Left forelimb (tissue), 1 donor: ENCODE measurements around the gene PBX3.

Source experiments
- DNase-seq: peaks from one replicate; pipeline ENCODE4 v3.0.0-alpha.2; 2018; ENCODE audit warnings: low spot score

PBX3 gene

GRCh38 chr9:125974705-125975104, 227.5 kb downstream of the PBX3 start:
- DNase-seq = no peak

DNA sequence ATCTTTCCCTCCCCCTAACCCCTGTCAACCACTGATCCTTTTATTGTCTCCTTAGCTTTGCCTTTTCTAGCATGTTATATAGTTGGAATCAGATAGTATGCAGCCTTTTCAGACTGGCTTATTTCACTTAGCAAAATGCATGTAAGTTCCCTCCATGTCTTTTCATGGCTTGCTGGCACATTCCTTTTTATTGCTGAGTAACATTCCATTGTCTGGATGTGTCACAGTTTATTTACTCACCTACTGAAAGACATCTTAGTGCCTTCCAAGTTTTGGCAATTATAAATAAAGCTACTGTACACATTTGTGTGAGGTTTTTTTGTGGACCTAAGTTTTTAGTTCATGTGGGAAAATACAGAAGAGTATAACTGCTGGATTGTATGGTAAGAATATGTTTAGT, 230.1 kb downstream of the PBX3 start:
- no peak for DNase-seq

- DNase-seq = no peak
Measured at GRCh38 chr9:125979383-125979782, 232.2 kb downstream of the PBX3 start.

GRCh38 chr9:125982798-125983406, 235.7 kb downstream of the PBX3 start:
- peak; percentile 33 for DNase-seq

- no peak for DNase-seq
Measured at GRCh38 chr9:125983681-125984080, 236.5 kb downstream of the PBX3 start.

- peak; percentile 15 for DNase-seq
Measured at GRCh38 chr9:125984461-125984860, 237.3 kb downstream of the PBX3 start.

GRCh38 chr9:125985142-125985997, 238.2 kb downstream of the PBX3 start:
- peak; percentile 25 for DNase-seq

DNA sequence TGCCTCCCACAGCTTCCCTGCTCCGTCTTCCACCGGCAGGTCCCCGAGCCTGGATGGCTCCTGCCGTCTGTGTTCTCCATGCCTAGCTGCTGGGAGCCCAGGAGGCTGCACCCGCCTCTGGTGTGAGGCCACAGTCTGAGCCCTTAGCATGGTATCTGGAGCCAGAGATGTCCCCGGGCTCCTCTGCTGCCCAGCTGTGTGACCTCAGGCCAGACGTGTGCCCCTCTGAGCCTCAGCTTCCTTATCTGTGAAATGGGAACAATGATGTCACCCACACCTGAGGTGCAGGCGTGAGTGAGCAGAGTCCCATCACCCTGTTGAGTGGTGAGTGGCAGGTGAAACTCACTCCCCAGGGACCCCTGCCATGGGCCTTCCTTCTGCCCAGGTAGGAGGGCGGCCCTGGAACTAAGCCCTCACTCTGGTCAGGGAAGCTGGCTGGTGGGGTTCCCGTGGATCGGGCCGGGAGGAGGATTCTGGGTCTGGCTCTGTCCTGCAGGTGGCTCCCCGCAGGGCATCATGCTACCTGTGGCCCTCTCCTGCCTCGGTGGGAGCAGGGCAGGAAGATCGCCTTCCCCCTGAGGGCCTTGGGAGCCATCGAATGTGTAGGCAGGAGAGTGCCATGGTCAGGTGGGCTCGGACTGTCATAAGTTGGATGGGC, 239.0 kb downstream of the PBX3 start:
- peak; percentile 45 for DNase-seq

- DNase-seq = peak; percentile 15
Measured at GRCh38 chr9:125986966-125987365, 239.8 kb downstream of the PBX3 start.

DNA sequence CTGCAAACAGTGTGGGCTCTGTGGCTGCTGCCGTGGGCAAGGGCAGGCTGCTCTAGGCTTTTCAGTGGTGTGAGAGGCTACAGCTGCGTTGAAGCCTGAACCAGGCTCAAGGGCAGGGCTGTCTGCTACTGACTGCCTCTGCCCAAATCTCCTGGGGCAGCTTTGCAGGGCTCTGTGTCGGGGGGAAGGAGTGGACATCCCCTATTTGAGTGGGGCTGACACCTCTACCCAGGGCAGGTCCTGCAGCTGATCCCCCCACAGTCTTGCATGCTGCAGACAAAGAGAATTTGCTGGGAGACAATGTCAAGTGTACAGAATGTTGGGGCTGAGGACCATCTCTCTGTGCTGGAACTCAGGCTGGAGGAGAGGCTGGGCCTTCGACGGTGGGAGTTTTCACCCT, 240.2 kb downstream of the PBX3 start:
- DNase-seq = peak; percentile 46

- peak; percentile 63 for DNase-seq
Measured at GRCh38 chr9:125988479-125989050, 241.4 kb downstream of the PBX3 start.

GRCh38 chr9:125989090-125989501, 241.9 kb downstream of the PBX3 start:
- peak; percentile 59 for DNase-seq

GRCh38 chr9:125989524-125990180, 242.5 kb downstream of the PBX3 start:
- peak; percentile 59 for DNase-seq

DNA sequence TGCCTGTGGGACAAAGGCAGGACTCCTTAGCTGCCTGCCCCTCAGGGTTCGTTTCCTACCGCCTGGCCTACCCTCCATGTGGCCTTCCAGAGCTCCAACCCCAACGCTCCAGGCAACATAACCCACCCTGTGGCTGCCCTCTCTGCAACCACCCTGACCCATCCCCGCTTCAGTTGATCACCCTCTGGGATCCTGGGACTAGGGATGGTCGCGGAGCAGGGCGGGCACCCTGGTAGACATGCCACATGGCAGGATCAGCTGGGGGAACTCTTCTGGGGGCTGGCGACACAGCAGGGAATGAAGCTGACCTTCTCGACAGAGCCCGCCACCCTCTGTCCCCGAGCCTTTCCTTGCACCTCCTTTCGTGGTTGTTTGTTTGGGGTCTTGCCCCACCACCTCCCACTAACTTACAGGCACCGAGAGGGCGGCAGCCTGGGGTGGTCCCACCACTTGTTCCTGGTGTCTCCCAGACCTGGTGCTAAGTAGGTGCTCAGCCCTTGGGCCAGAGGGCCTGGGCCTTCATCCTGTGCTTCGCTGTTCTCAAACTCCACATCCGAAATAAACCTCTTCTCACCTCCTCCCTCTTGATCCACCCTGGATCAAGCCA, 243.1 kb downstream of the PBX3 start:
- peak; percentile 58 for DNase-seq

DNA sequence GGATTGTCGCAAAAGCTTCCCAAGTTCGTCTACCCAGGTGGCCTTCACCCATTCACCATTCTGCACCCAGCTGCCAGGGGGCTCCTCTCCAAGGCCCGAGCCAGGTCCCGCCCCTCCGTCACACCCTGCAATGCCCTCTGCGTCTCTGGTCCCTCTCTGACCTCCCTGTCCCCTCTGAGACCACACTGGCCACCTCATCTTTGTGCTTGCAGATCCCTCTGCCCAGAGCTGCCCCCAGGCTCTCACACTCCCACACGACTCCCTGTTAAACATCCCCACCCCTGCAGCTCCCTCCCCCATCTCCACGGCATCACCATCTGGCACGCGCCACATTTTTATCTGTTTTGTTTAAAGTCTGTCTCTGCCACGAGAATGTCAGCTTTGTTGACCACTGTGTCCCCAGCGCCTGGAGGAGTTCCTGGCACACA, 243.6 kb downstream of the PBX3 start:
- DNase-seq = peak; percentile 38

DNA sequence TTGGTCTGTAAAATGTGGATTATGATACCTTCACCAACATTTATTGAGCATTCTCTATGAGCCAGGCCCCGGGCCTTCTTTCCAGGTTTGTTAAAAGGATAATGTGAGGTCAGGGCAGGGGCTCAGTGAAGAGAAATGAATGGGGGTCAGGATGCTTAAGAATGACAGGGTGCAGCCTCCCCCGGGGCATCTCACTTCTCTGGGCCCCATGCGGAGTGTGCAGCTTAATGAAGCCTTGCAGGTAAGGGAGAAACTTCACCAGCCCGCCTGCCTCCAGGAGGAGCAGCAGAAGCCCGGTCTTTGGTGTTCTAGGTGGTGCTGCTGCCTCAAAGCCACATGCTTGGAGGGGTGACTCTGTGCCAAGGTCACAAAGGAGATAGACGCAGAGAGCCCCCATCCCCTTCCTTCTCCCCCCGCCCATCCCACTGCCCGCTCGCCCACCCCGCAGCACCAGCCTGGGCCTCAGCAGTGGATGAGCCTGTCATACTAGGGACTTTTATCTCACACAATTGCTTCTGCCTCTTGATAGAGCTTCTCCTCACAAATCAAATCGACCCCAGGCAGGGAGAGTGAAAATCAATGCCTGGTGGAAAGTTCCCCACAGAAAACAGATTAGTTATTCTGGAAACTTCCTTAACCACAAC, 244.8 kb downstream of the PBX3 start:
- peak; percentile 18 for DNase-seq

DNA sequence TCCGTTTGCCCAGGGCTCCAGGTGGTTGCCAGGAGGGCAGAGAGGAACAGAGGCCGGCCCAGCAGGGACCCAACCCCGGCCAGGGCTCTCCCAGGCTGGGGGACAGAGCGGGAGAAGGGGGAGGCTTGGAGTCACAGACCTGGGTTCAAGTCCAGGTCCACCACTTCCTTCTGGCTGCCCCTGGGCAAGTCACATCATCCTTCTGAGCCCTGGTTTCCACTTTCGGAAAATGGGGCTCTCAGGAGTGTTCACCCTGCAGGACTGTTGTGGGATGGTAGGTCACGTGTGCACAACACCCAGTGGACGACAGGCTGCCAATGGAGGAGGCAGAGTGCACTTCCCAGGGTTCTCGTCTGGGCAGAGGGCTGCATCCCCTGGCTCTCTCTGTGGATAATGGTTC, 245.4 kb downstream of the PBX3 start:
- no peak for DNase-seq

DNA sequence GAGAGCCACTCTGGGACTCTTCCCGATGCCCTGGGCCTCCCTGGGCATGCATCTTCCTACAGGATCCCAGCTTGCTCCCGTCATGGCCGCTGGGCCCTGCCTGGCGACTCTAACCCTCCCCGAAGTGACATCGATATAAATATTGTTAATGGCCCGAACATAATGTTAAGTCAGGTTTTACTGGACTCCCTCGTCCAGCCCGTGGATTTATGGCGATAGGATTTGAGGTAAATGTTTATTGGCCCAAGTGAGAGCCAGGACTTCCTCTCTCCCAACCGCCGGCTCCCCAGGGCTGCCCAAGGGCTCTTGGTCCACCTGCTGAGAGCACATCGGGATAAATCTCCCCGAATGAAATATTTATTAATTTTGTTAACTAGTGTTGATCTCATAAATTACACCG, 246.3 kb downstream of the PBX3 start:
- no peak for DNase-seq

DNA sequence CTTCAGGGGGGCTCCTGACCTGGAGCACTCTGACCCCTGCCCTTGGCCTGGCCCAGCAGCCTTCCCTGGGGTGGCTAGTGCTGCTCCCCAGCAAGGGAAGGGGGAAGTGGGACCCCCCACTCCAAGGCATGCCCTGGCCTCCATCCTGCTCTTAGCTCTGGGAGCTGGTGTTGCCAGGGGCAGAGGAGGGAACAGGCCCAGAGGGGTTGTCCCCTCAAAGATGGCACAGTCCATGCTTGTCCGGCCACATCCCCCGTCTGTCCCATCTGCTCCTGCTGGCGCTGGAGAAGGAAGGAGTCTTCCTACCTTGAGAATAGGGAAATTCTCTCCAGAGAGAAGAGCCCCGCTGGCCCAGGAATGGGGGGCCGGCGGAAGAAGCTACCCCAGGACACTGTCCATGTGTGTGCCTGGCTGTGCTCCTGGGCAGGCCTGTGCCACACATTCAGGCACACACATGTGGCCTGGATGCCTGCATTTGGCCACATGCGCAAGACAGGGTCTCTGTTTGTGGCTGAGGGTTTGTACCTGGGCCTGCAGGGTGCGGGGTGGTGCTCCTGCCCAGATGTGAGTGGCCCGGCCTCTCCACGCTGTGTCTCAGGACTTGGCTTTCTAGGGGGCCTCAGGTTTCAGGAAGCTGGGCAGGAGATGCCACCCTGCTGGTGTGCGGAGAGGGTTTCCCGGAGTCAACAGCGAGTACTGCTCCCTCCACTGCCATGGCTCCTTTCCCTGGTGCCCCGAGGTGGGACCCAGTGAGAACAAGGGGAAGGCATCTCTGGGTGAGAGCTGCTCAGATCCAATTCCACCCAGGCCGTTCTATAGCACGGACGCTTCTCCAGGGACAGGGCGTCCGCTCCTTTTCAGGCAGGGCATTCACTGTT, 247.1 kb downstream of the PBX3 start:
- no peak for DNase-seq

GRCh38 chr9:125995006-125995405, 247.8 kb downstream of the PBX3 start:
- no peak for DNase-seq
